Measurements from ENCODE around the gene NDUFS6. TPM values are rescaled to one million over a fixed set of nuclear protein-coding genes. Genes with fewer than 3 reads are reported as not detected.
"Not testable (repeated sequence)": the region's sequence is repeated elsewhere in the genome, so short reads cannot be mapped to it uniquely, and the experiment has no call there.

Gene NDUFS6
- total RNA-seq, 1 donor from 2014 or later: 37.8 TPM

DNA sequence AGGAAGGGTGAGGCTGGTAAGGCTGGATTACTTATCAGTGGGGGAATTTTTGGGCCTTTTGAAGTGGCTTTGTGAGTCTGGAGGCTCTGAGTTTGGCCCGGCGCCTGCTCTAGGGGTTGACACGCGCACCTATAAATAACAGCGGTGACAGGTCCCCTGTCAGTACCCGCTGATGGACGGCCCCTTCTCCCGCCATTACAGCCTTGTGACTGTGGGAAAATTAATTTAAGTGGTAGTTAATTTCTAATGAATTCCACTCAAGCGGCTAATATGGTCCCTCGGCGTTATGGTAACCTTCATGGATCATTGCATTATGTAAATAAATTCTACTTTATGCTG lies 18.0 kb upstream of the NDUFS6 start:
- Mint-ChIP-seq H3K36me3 (ENCODE audit: low read depth) (no peaks in the 10 kb centered on the region), H3K4me1 (peaks cover 12% of the 10 kb centered on the region), H3K4me3 (no peak overlapping the region), H3K9me3 (no peaks in the 10 kb centered on the region), H3K27ac (no peak overlapping the region), H3K27me3 (peaks cover 3% of the 10 kb centered on the region)
- DNase-seq: no peak
- intact Hi-C loops (cut with micrococcal nuclease): no loop called here

DNA sequence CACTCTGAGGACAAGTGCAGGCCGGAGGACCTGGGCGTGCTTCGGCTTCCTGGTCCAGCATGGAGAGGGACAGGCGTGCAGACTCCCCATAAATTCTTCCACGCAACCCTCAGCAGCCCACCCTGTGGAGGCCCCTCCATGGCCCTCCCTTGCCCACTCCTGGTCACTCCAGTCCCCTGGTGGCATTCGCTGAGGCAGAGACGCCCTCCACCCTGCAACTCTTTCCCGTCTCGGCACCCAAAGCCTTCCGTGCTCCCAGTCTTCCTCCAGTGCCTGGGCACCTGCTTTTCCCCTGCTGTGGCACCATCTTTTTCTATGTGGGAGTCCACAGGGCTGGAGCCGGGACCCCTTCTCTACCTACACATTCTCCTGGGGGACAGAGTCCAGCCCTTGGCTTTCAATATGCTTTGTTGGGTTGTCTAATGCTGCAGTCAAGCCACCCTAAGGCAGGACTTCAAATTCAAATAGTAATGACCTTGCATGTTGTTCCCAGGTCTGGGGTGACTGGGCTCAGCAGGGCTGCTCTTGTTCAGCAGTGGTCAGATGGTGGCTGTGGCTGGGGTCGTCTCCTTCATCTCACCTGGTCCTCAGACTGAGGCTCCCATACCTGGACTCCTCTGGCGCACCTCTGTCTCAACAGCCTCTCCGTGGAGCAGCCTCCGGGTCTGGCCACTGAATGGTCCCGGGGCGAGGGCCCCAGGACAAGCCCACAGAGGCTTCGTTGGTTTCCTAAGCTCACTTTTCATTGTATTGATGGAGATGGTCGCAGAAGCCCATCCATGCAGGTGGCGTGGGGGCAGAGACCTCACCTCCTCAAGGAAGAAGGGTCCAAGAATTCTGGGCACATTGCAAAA lies 16.8 kb upstream of the NDUFS6 start:
- no peaks in the 10 kb centered on the region for H3K36me3 Mint-ChIP-seq (ENCODE audit: low read depth)
- H3K27ac Mint-ChIP-seq: no peak overlapping the region
- intact Hi-C loops (cut with micrococcal nuclease): no loop called here
- H3K4me1 Mint-ChIP-seq: peaks cover 20% of the 10 kb centered on the region
- H3K9me3 Mint-ChIP-seq: no peaks in the 10 kb centered on the region
- H3K27me3 Mint-ChIP-seq: peaks cover 3% of the 10 kb centered on the region
- no peak for DNase-seq
- H3K4me3 Mint-ChIP-seq: no peak overlapping the region

GRCh38 chr5:1785062-1785461 lies 16.1 kb upstream of the NDUFS6 start:
- Mint-ChIP-seq H3K4me3 (no peak overlapping the region), H3K27ac (no peak overlapping the region), H3K27me3 (peaks cover 3% of the 10 kb centered on the region), H3K36me3 (ENCODE audit: low read depth) (no peaks in the 10 kb centered on the region), H3K9me3 (no peaks in the 10 kb centered on the region), H3K4me1 (peaks cover 27% of the 10 kb centered on the region)
- DNase-seq: no peak
- intact Hi-C loops (cut with micrococcal nuclease): no loop called here

DNA sequence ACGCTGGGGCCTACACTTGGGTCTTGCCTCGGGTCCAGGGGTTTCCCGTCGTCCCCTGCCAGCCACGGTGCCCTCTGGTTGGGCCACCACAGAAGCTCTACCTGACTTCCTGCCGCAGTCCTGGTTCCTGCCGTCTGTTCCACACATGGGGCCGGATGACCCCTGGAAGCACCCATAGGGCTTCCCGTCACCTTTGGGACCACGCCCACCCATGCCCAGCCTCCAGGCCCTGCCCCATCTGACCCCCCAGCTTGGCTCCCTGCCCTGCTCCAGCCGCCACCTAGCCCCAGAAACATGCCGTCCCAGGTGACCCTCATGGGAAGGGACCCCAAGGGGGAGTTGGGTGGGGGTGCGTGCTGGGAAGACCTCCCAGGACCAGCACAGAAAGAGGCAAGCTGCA lies 15.2 kb upstream of the NDUFS6 start:
- Mint-ChIP-seq H3K27me3 (peaks cover 3% of the 10 kb centered on the region), H3K9me3 (no peaks in the 10 kb centered on the region), H3K4me3 (no peak overlapping the region), H3K36me3 (ENCODE audit: low read depth) (no peaks in the 10 kb centered on the region), H3K27ac (no peak overlapping the region), H3K4me1 (peaks cover 34% of the 10 kb centered on the region)
- no peak for DNase-seq
- intact Hi-C loops (cut with micrococcal nuclease): no loop called here

GRCh38 chr5:1786621-1787471 lies 14.4 kb upstream of the NDUFS6 start:
- intact Hi-C loops (cut with micrococcal nuclease): no loop called here
- no peak overlapping the region for H3K27ac Mint-ChIP-seq
- H3K36me3 Mint-ChIP-seq (ENCODE audit: low read depth): no peaks in the 10 kb centered on the region
- peaks cover 40% of the 10 kb centered on the region for H3K4me1 Mint-ChIP-seq
- no peaks in the 10 kb centered on the region for H3K9me3 Mint-ChIP-seq
- no peak for DNase-seq
- peaks cover 3% of the 10 kb centered on the region for H3K27me3 Mint-ChIP-seq
- no peak overlapping the region for H3K4me3 Mint-ChIP-seq

GRCh38 chr5:1787472-1788047 lies 13.6 kb upstream of the NDUFS6 start:
- H3K36me3 Mint-ChIP-seq (ENCODE audit: low read depth): no peaks in the 10 kb centered on the region
- H3K4me1 Mint-ChIP-seq: peaks cover 45% of the 10 kb centered on the region
- H3K4me3 Mint-ChIP-seq: no peak overlapping the region
- peaks cover under 1% of the 10 kb centered on the region for H3K27me3 Mint-ChIP-seq
- no peak overlapping the region for H3K27ac Mint-ChIP-seq
- DNase-seq: no peak
- intact Hi-C loops (cut with micrococcal nuclease): no loop called here
- no peaks in the 10 kb centered on the region for H3K9me3 Mint-ChIP-seq

DNA sequence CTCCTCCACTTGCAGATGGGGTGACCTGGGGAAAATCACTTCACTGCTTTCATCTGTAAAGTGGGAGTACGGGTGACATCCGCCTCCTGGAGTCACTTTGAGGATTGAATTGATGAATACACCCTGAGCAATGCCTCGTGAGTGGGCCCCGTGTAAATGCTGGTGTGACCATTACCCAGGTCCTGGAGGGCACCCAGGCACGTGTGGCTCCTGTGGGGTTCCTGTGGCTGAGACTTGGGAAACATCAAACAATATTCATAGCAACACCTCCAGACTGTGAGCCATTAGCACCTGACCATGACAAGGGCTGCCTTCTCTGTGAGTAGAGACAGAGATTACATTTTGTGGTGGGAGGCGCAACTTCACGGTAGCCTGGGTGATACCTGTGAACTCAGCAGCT lies 13.0 kb upstream of the NDUFS6 start:
- H3K4me1 Mint-ChIP-seq: peaks cover 46% of the 10 kb centered on the region
- peaks cover 4% of the 10 kb centered on the region for H3K36me3 Mint-ChIP-seq (ENCODE audit: low read depth)
- intact Hi-C loops (cut with micrococcal nuclease): no loop called here
- H3K27ac Mint-ChIP-seq: no peak overlapping the region
- H3K4me3 Mint-ChIP-seq: no peak overlapping the region
- no peaks in the 10 kb centered on the region for H3K9me3 Mint-ChIP-seq
- H3K27me3 Mint-ChIP-seq: no peaks in the 10 kb centered on the region
- DNase-seq: no peak

DNA sequence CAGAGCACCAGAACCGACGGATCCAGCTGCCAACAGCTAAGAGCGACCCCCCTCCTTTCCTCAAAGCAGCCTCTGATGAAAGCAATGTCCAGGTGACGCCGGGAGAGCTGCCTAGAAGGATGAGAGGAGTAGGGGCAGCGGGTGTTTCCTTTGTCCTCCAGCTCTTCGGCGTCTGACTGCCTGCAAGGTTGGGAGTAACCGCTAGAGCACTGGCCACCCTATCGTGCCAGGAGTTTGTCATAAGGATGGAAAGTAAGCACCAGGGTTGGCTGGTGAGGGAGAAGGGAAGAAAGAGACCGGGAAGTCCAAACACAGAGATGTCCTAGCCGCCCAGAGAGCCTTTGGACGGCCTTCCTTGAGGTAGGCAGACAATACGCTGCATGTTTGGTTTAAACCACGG lies 12.4 kb upstream of the NDUFS6 start:
- intact Hi-C loops (cut with micrococcal nuclease): no loop called here
- Mint-ChIP-seq H3K27me3 (no peaks in the 10 kb centered on the region), H3K9me3 (no peaks in the 10 kb centered on the region), H3K27ac (peak overlapping the region; percentile 60), H3K4me1 (peaks cover 48% of the 10 kb centered on the region), H3K4me3 (peak overlapping the region; percentile 44), H3K36me3 (ENCODE audit: low read depth) (peaks cover 6% of the 10 kb centered on the region)
- no peak for DNase-seq

GRCh38 chr5:1789438-1789833 lies 11.8 kb upstream of the NDUFS6 start:
- DNase-seq; H3K36me3 Mint-ChIP-seq (ENCODE audit: low read depth); H3K9me3 Mint-ChIP-seq; H3K27me3 Mint-ChIP-seq; intact Hi-C loops (cut with micrococcal nuclease): not testable (repeated sequence)
- Mint-ChIP-seq H3K4me1 (peaks cover 51% of the 10 kb centered on the region), H3K4me3 (peak overlapping the region; percentile 62), H3K27ac (peak overlapping the region; percentile 86)

- Mint-ChIP-seq H3K9me3 (no peaks in the 10 kb centered on the region), H3K36me3 (ENCODE audit: low read depth) (peaks cover 8% of the 10 kb centered on the region), H3K4me1 (peaks cover 55% of the 10 kb centered on the region), H3K27ac (peak overlapping the region; percentile 86), H3K27me3 (no peaks in the 10 kb centered on the region), H3K4me3 (peak overlapping the region; percentile 62)
- no peak for DNase-seq
- intact Hi-C loops (cut with micrococcal nuclease): loop anchor here (5.0 to 10.0 kb wide), 4 partner anchors 53 to 683 kb away; partner anchors contain the start of gene LPCAT1
Measured at GRCh38 chr5:1789834-1790471, 11.3 kb upstream of the NDUFS6 start.

DNA sequence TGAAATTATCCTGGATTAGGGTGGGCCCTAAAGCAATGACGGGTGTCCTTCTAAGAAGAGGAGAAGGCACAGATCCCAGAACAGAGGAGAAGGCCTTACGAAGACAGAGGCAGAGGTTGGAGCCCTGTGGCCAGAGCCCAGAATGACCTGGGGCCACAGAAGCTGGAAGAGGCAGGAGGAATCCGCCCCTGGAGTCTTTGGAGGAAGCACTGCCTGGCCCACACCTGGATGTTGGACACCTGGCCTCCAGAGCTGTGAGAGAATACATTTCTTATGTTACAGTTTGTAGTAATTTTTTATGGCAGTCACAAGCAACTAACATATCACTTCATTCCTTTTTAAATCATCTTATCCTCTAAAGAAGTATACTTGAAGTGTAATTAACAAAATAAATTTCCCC lies 10.0 kb upstream of the NDUFS6 start:
- Mint-ChIP-seq H3K9me3 (no peaks in the 10 kb centered on the region), H3K4me3 (peak overlapping the region; percentile 23), H3K4me1 (peaks cover 61% of the 10 kb centered on the region), H3K27me3 (no peaks in the 10 kb centered on the region), H3K27ac (peak overlapping the region; percentile 77), H3K36me3 (ENCODE audit: low read depth) (peaks cover 13% of the 10 kb centered on the region)
- no peak for DNase-seq
- intact Hi-C loops (cut with micrococcal nuclease): loop anchor here (5.0 to 10.0 kb wide), 4 partner anchors 54 to 684 kb away; partner anchors contain the start of gene LPCAT1

- Mint-ChIP-seq H3K27me3 (no peaks in the 10 kb centered on the region), H3K9me3 (no peaks in the 10 kb centered on the region), H3K4me1 (peaks cover 74% of the 10 kb centered on the region), H3K4me3 (peak overlapping the region; percentile 86), H3K27ac (peak overlapping the region; percentile 97), H3K36me3 (ENCODE audit: low read depth) (peaks cover 27% of the 10 kb centered on the region)
- peak; percentile 94 for DNase-seq
- intact Hi-C loops (cut with micrococcal nuclease): loop anchor here (1.0 to 10.0 kb wide), 5 partner anchors 8 to 686 kb away; partner anchors contain the start of genes LPCAT1 and NDUFS6
Measured at GRCh38 chr5:1792842-1793266, 8.4 kb upstream of the NDUFS6 start.

DNA sequence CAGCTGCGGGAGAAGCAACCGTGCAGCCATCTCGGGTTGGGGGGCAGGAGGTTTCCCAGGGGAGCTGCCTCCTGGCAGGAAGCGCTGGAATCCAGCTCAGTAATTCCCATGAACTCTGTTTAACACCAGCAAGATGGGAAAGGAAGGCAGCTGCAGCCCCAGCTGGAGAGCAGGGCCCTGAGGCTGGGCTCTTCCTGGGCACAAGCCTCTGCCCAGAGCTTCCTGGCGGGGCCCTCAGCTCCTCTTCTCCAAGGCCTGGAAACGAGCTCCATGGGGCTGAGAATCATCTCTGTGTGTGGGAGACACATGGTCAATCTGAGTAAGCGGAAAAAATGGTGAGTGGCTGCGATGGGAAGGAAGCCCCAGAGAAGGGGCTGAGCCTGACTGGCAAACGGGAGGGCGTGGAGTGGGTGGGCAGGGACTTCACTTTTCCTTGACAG lies 7.9 kb upstream of the NDUFS6 start:
- Mint-ChIP-seq H3K27ac (peak overlapping the region; percentile 97), H3K9me3 (no peaks in the 10 kb centered on the region), H3K36me3 (ENCODE audit: low read depth) (peaks cover 31% of the 10 kb centered on the region), H3K27me3 (no peaks in the 10 kb centered on the region), H3K4me1 (peaks cover 74% of the 10 kb centered on the region), H3K4me3 (peak overlapping the region; percentile 86)
- DNase-seq: peak; percentile 70
- intact Hi-C loops (cut with micrococcal nuclease): loop anchor here (1.0 to 10.0 kb wide), 5 partner anchors 8 to 686 kb away; partner anchors contain the start of genes LPCAT1 and NDUFS6
